GM10266 (cell line): Measurements from ENCODE around the gene STK32B.

Experiments
- DNase-seq: peaks from one replicate; pipeline ENCODE4 v3.0.0; 2012; ENCODE audit errors: extremely low spot score
- TF ChIP-seq, protein P1 (sequence below): IDR thresholded peaks from 2 replicates; pipeline ENCODE4 v1.5.1; 2012; ENCODE audit warnings: mild to moderate bottlenecking, low read depth; ENCODE audit not compliant: control insufficient read depth, insufficient read depth; ENCODE audit errors: missing control alignments

The STK32B gene

DNA sequence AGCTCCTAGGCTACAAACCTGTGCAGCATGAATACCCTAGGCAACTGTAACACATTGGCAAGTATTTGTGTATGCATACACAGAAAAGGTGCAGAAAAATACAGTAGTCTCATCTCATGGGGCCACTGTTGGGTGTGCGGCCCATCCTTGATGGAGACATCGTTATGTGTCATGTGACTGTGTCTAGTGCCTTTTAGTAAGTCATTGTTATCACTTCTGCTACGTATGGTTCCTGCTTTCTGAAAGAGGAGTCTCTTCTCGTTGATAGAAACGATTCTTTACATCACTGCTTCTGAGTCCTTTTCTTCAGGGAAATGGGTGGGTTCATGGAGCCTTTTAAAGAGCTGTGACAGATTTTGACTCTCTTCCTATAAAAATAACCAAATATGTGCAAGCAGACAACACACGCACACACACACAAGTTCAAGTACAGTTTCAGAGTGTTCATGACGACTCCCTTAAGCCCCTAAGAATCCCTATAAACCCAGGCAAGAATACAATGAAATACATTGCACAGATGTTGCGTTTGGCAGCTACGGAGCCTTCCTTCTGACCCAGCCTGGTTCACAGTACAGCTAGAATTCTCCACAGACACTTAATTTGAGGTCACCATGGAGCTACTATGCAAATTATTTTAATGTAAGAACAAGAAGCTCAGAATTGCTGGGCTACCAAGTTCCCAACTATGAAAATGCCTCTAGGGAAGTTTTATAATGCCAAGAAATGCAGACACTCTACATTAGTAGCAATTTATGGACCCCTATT, 10.2 kb upstream of the STK32B start:
- TF ChIP-seq, protein P1, sequence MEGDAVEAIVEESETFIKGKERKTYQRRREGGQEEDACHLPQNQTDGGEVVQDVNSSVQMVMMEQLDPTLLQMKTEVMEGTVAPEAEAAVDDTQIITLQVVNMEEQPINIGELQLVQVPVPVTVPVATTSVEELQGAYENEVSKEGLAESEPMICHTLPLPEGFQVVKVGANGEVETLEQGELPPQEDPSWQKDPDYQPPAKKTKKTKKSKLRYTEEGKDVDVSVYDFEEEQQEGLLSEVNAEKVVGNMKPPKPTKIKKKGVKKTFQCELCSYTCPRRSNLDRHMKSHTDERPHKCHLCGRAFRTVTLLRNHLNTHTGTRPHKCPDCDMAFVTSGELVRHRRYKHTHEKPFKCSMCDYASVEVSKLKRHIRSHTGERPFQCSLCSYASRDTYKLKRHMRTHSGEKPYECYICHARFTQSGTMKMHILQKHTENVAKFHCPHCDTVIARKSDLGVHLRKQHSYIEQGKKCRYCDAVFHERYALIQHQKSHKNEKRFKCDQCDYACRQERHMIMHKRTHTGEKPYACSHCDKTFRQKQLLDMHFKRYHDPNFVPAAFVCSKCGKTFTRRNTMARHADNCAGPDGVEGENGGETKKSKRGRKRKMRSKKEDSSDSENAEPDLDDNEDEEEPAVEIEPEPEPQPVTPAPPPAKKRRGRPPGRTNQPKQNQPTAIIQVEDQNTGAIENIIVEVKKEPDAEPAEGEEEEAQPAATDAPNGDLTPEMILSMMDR: no peak
- DNase-seq: no peak

- TF ChIP-seq, protein P1: no peak
- DNase-seq: no peak
Measured at GRCh38 chr4:5041699-5042098, 9.6 kb upstream of the STK32B start.

DNA sequence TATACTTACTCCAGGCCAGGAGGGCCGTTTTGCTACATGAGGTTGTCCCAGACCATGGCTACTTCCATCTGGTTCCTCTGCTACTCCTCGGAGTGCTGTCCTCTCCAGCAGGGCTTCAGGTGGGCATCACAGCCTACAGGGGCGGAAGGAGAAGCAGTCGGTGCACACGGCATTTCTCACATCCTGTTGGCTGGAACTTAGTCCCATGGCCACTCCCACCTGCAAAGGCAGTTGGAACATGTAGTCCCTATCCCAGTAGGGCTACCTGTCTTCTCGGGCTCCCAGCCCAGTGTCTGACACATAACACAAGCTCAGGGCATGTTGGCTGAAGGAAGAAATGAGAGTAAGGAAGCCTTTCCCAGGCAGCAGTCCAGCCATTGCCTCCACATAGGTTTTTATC, 7.7 kb upstream of the STK32B start:
- DNase-seq: no peak
- TF ChIP-seq, protein P1: no peak

- no peak for DNase-seq
- TF ChIP-seq, protein P1: no peak
Measured at GRCh38 chr4:5044341-5044740, 6.9 kb upstream of the STK32B start.

DNA sequence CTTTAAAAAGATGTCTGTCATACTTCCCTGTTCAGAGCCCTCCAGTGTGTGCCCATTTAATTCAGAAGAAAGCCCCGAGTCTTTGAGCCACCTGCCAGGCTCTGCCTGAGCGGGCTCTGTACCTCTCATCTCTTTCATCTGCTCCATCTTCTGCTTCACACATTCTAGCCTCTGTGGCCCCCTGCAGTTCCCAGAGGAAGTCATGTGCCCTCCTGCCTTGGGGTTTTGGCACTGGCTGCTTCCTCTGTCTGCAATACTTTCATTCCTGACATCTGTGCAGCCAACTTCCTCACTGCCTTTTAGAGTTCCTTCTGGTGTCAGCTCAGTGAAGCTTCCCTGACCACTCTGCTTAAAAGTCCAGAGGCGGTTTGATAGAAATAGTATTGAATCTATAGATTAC, 6.2 kb upstream of the STK32B start:
- TF ChIP-seq, protein P1: no peak
- DNase-seq: no peak

- DNase-seq: no peak
- TF ChIP-seq, protein P1: no peak
Measured at GRCh38 chr4:5048721-5049120, 2.6 kb upstream of the STK32B start.

GRCh38 chr4:5050520-5051277, 581 bp upstream of the STK32B start:
- TF ChIP-seq, protein P1: peak; percentile 55
- peak; percentile 76 for DNase-seq
